H1 (cell line): Measurements from ENCODE around the gene NSUN2. TPM values are rescaled to one million over a fixed set of nuclear protein-coding genes. Genes with fewer than 3 reads are reported as not detected.

Source experiments
- CTCF ChIA-PET: fragments of 300-600 bp; sonication (Branson Sonifier 250); formaldehyde crosslinking; loops from one replicate; lab custom pipeline; 2021; ENCODE audit not compliant: partially characterized antibody; lab: Charles Lee
- POLR2A ChIA-PET: fragments of 300-600 bp; sonication (Branson Sonifier 250); formaldehyde crosslinking; loops from one replicate; lab custom pipeline; 2021; ENCODE audit warnings: inconsistent platforms; ENCODE audit not compliant: partially characterized antibody; lab: Charles Lee
- DNase-seq, 2 experiments: peaks; one replicate each; pipeline versions ENCODE4 v3.0.0 to v3.0.0-alpha.2; 2010 to 2022; ENCODE audit warnings: low spot score in 2 of 2, low read depth in 1 of 2, mixed read lengths in 1 of 2
- FAIRE-seq: peaks from 2 replicates; lab custom pipeline; 2011; peaks lifted over from hg19 to GRCh38; lab: Jason Lieb, UNC
- H2AFZ ChIP-seq: 2 replicates; pipeline ENCODE4 v1.8.1; 2012; ENCODE audit warnings: low read length, inconsistent platforms
- H2AK5ac ChIP-seq: 2 replicates; pipeline ENCODE4 v1.6.1; 2013; ENCODE audit warnings: low read depth, low read length
- H2BK120ac ChIP-seq: replicated peaks from 2 replicates; pipeline ENCODE3; 2013; ENCODE audit warnings: low read depth, low read length, inconsistent platforms
- H2BK12ac ChIP-seq: 2 replicates; pipeline ENCODE4 v1.6.1; 2013; ENCODE audit warnings: low read depth, low read length
- H2BK15ac ChIP-seq: 2 replicates; pipeline ENCODE4 v1.6.1; 2013; ENCODE audit warnings: low read length
- H2BK20ac ChIP-seq: 2 replicates; pipeline ENCODE4 v1.6.1; 2013; ENCODE audit warnings: low read length
- H2BK5ac ChIP-seq: 2 replicates; pipeline ENCODE4 v1.6.1; 2013; ENCODE audit warnings: low read depth, low read length
- H3K14ac ChIP-seq: 2 replicates; pipeline ENCODE4 v1.6.1; 2013; ENCODE audit warnings: inconsistent platforms; ENCODE audit not compliant: insufficient read length
- H3K18ac ChIP-seq: 2 replicates; pipeline ENCODE4 v1.6.1; 2013; ENCODE audit warnings: low read length; ENCODE audit errors: extremely low read depth
- H3K23ac ChIP-seq: 2 replicates; pipeline ENCODE4 v1.6.1; 2013; ENCODE audit warnings: inconsistent platforms; ENCODE audit not compliant: insufficient read length
- H3K23me2 ChIP-seq: 2 replicates; pipeline ENCODE4 v1.6.1; 2013; ENCODE audit warnings: low read depth, low read length
- H3K27ac ChIP-seq: 2 replicates; pipeline ENCODE4 v1.6.1; 2011; ENCODE audit warnings: low read depth, low read length, inconsistent platforms
- H3K27me3 ChIP-seq, 4 experiments: replicated peaks in 1 of 4; 1 replicate in 1 of 4; 2 replicates in 3 of 4; pipeline versions ENCODE4 v1.6.1 to v1.8.1; 2011 to 2013; ENCODE audit warnings: low read length in 3 of 4, mild to moderate bottlenecking in 3 of 4, inconsistent platforms in 2 of 4, mixed read lengths in 2 of 4, moderate library complexity in 1 of 4; ENCODE audit not compliant: control insufficient read depth in 3 of 4, insufficient read depth in 3 of 4; ENCODE audit errors: extremely low read depth in 1 of 4
- H3K36me3 ChIP-seq, 4 experiments: 2 replicates each; pipeline versions ENCODE4 v1.6.1 to v1.8.1; 2011 to 2013; ENCODE audit warnings: mild to moderate bottlenecking in 4 of 4, low read length in 3 of 4, moderate library complexity in 2 of 4, control low read depth in 1 of 4, inconsistent platforms in 1 of 4; ENCODE audit not compliant: insufficient read depth in 4 of 4, control insufficient read depth in 2 of 4
- H3K4ac ChIP-seq: replicated peaks from 2 replicates; pipeline ENCODE3; 2013; ENCODE audit warnings: low read length, low read depth, mixed read lengths, inconsistent platforms; ENCODE audit not compliant: insufficient read length
- H3K4me1 ChIP-seq, 4 experiments: replicated peaks in 1 of 4; 1 replicate in 1 of 4; 2 replicates in 3 of 4; pipeline versions ENCODE4 v1.6.1 to v1.8.1; 2011 to 2013; ENCODE audit warnings: low read length in 3 of 4, inconsistent platforms in 2 of 4, mixed read lengths in 1 of 4; ENCODE audit not compliant: insufficient read depth in 4 of 4, control insufficient read depth in 3 of 4
- H3K4me2 ChIP-seq, 2 experiments: 2 replicates each; pipeline versions ENCODE4 v1.6.1 to v1.8.1; 2011 to 2013; ENCODE audit warnings: low read depth in 2 of 2, low read length in 2 of 2, control low read depth in 1 of 2, inconsistent platforms in 1 of 2, mild to moderate bottlenecking in 1 of 2; ENCODE audit not compliant: insufficient read depth in 1 of 2
- H3K4me3 ChIP-seq, 4 experiments: fragments of 200-600, 300-600 bp in 1 of 4; sonication (generic), shearing (Covaris generic), sonication (Bioruptor Twin) in 1 of 4; 2 replicates each; pipeline versions ENCODE4 v1.5.1 to v1.8.1; 2011 to 2016; ENCODE audit warnings: low read length in 4 of 4, low read depth in 3 of 4, control low read depth in 2 of 4, inconsistent platforms in 2 of 4, mild to moderate bottlenecking in 2 of 4, mixed read lengths in 1 of 4, moderate library complexity in 1 of 4; ENCODE audit not compliant: insufficient read depth in 2 of 4; ENCODE audit errors: extremely low read depth in 1 of 4
- H3K56ac ChIP-seq: replicated peaks from 2 replicates; pipeline ENCODE3; 2013; ENCODE audit warnings: low read depth, mild to moderate bottlenecking, mixed read lengths, low read length, inconsistent platforms; ENCODE audit not compliant: insufficient read length
- H3K79me1 ChIP-seq: 2 replicates; pipeline ENCODE4 v1.6.1; 2013; ENCODE audit warnings: low read depth, low read length, control low read depth
- H3K79me2 ChIP-seq, 2 experiments: 2 replicates each; pipeline versions ENCODE4 v1.6.1 to v1.8.1; 2012 to 2013; ENCODE audit warnings: low read length in 2 of 2, mild to moderate bottlenecking in 2 of 2, inconsistent platforms in 1 of 2; ENCODE audit not compliant: insufficient read depth in 2 of 2, control insufficient read depth in 1 of 2
- H3K9ac ChIP-seq, 4 experiments: replicated peaks in 1 of 4; 1 replicate in 1 of 4; 2 replicates in 3 of 4; pipeline versions ENCODE4 v1.6.1 to v1.8.1; 2011 to 2013; ENCODE audit warnings: low read depth in 3 of 4, low read length in 3 of 4, control low read depth in 2 of 4, mild to moderate bottlenecking in 2 of 4, moderate library complexity in 2 of 4, inconsistent platforms in 1 of 4; ENCODE audit errors: extremely low read depth in 1 of 4
- H3K9me3 ChIP-seq, 2 experiments: 2 replicates each; pipeline versions ENCODE4 v1.6.1 to v1.8.1; 2012 to 2013; ENCODE audit warnings: mild to moderate bottlenecking in 2 of 2, moderate library complexity in 2 of 2, control low read depth in 1 of 2, inconsistent platforms in 1 of 2, low read depth in 1 of 2, low read length in 1 of 2, mixed read lengths in 1 of 2; ENCODE audit not compliant: insufficient read depth in 2 of 2
- H4K20me1 ChIP-seq, 2 experiments: replicated peaks in 1 of 2; 2 replicates each; pipeline versions ENCODE3 to v1.8.1; 2011 to 2013; ENCODE audit warnings: inconsistent platforms in 2 of 2, low read length in 2 of 2, mild to moderate bottlenecking in 1 of 2; ENCODE audit not compliant: insufficient read depth in 2 of 2, control insufficient read depth in 1 of 2
- H4K5ac ChIP-seq: 2 replicates; pipeline ENCODE4 v1.6.1; 2013; ENCODE audit warnings: low read length, low read depth, mixed read lengths, inconsistent platforms; ENCODE audit not compliant: insufficient read length
- H4K8ac ChIP-seq: 2 replicates; pipeline ENCODE4 v1.8.0; 2013; ENCODE audit warnings: mild to moderate bottlenecking, moderate library complexity, low read length, inconsistent platforms; ENCODE audit not compliant: insufficient read depth; ENCODE audit errors: extremely low read depth
- H4K91ac ChIP-seq: replicated peaks from 2 replicates; pipeline ENCODE3; 2013; ENCODE audit warnings: low read length, mixed read lengths, inconsistent platforms; ENCODE audit not compliant: insufficient read length
- BACH1 ChIP-seq: IDR thresholded peaks from 2 replicates; pipeline ENCODE4 v1.6.1; 2012; ENCODE audit warnings: low read length, improper control_type of control experiment
- BCL11A ChIP-seq, 2 experiments: IDR thresholded peaks; one replicate each; pipeline ENCODE4 v1.6.1; 2011; ENCODE audit warnings: low read depth in 2 of 2, low read length in 2 of 2, mild to moderate bottlenecking in 2 of 2
- EGR1 ChIP-seq: IDR thresholded peaks from 2 replicates; pipeline ENCODE4 v1.6.1; 2011; ENCODE audit warnings: low read depth, low read length, borderline replicate concordance
- NRF1 ChIP-seq: IDR thresholded peaks from 2 replicates; pipeline ENCODE4 v1.6.1; 2011; ENCODE audit warnings: mild to moderate bottlenecking, low read depth, low read length, improper control_type of control experiment
- RBBP5 ChIP-seq: IDR thresholded peaks from 2 replicates; pipeline ENCODE4 v1.7.1; 2012; ENCODE audit warnings: low read depth, mild to moderate bottlenecking, inconsistent platforms, low read length, moderate library complexity, borderline replicate concordance
- SIN3A ChIP-seq, 2 experiments: IDR thresholded peaks in 1 of 2; conservative IDR thresholded peaks in 1 of 2; 2 replicates each; pipeline ENCODE4 v1.6.1; 2011 to 2012; ENCODE audit warnings: low read length in 2 of 2, improper control_type of control experiment in 1 of 2, low read depth in 1 of 2, mild to moderate bottlenecking in 1 of 2
- SIRT6 ChIP-seq: IDR thresholded peaks from one replicate; pipeline ENCODE4 v1.7.1; 2012; ENCODE audit warnings: low read length, inconsistent platforms
- SRF ChIP-seq: IDR thresholded peaks from 2 replicates; pipeline ENCODE4 v1.6.1; 2011; ENCODE audit warnings: mild to moderate bottlenecking, low read depth, low read length, moderate library complexity
- TAF7 ChIP-seq: optimal IDR thresholded peaks from 2 replicates; pipeline ENCODE3; 2011; ENCODE audit warnings: low read depth, mild to moderate bottlenecking, inconsistent platforms, low read length, moderate library complexity, borderline replicate concordance
- TCF12 ChIP-seq: IDR thresholded peaks from 2 replicates; pipeline ENCODE4 v1.6.1; 2011; ENCODE audit warnings: low read depth, mild to moderate bottlenecking, low read length
- WGBS, 2 experiments: shearing (Covaris generic) in 1 of 2; methylation state at CpG; one replicate each; pipeline versions ENCODE4 v1.1.6 to v1.1.7; 2013 to 2015; ENCODE audit warnings: low lambda C conversion rate in 2 of 2, mixed read lengths in 2 of 2, inconsistent platforms in 1 of 2, low coverage in 1 of 2, missing lambda C conversion rate in 1 of 2; ENCODE audit not compliant: insufficient replicate concordance in 2 of 2, insufficient coverage in 1 of 2, insufficient read length in 1 of 2; ENCODE audit errors: extremely low coverage in 1 of 2, missing lambda C conversion rate in 1 of 2; 5-methylcytosine and 5-hydroxymethylcytosine counted together
- polyA plus RNA-seq, 7 experiments: library from polyadenylated mRNA; depleted of rRNA in 3 of 7; stranded (reverse) in 5 of 7; unstranded in 2 of 7; fragments of >200 nt in 5 of 7; fragments of 200-250 nt in 2 of 7; gene quantifications; 1 replicate in 5 of 7; 2 replicates in 1 of 7; 4 replicates in 1 of 7; pipeline versions ENCODE4 v1.2.1 to v1.2.3, GENCODE V29; 2011 to 2013; ENCODE audit warnings: missing spikeins in 2 of 7, mixed read lengths in 2 of 7
- total RNA-seq: library from RNA; stranded (reverse); fragmentation: NEBNext Ultra II Directional; extraction: Animal tissue kit (Norgen Biotek cat#: 25700); gene quantifications from 2 replicates; pipeline ENCODE4 v1.2.1, GENCODE V29; 2021
- TF ChIP-seq, protein P1 (sequence below): IDR thresholded peaks from 2 replicates; pipeline ENCODE4 v1.6.1; 2011; ENCODE audit warnings: low read depth, mild to moderate bottlenecking, low read length; ENCODE audit not compliant: insufficient read depth
- TF ChIP-seq, protein P2 (sequence below): IDR thresholded peaks from 2 replicates; pipeline ENCODE4 v1.6.1; 2012; ENCODE audit warnings: low read length, inconsistent platforms

NSUN2 gene
- total and polyA plus RNA-seq, 2 of the 8 experiments (the other 6 are each of a cell fraction or from before 2014, with no cell fraction given) = 47.3 to 94.7 TPM

DNA sequence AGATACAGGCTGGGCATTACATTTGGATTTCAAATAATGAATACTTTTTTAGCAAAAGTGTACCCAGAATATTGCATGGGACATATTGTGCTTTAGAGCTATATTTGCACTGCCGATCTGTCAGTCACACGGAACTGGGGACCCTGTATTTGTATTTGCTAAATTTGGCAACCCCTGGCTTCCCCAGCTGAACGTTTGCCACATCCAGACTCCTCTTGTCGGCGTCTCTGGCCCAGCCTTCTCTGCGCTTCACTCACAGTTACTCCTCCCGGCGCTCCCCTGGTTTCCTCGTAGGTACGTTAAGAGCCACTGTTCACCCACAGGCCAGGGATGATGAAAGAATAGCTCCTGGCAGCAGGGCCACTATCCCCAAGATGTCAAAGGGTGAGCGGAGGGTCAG is 58.7 kb downstream of the NSUN2 start:
- no peak overlapping the region for H3K18ac ChIP-seq
- H3K23me2 ChIP-seq = peaks cover 3% of the 10 kb centered on the region; the same call in 1 of the 2 replicates
- H4K91ac ChIP-seq = no peak overlapping the region
- no peak overlapping the region for H3K27ac ChIP-seq
- no peaks in the 10 kb centered on the region for H3K79me2 ChIP-seq
- H3K4me2 ChIP-seq = no peak overlapping the region
- no peak overlapping the region for H3K4me3 ChIP-seq
- H2AK5ac ChIP-seq = no peak overlapping the region
- H3K9ac ChIP-seq = no peak overlapping the region
- no peak overlapping the region for H3K56ac ChIP-seq
- H2BK120ac ChIP-seq = no peak overlapping the region
- H3K79me1 ChIP-seq = no peaks in the 10 kb centered on the region
- no peaks in the 10 kb centered on the region for H4K20me1 ChIP-seq
- no peak overlapping the region for H2BK20ac ChIP-seq
- DNase-seq (no peak), FAIRE-seq (no peak)
- POLR2A ChIA-PET = interaction anchor here (1.6 kb wide), 1 partner anchor 9 kb away, joined by 4 read pairs; no protein-coding TSS in a partner anchor
- H2BK5ac ChIP-seq = no peak overlapping the region
- H3K9me3 ChIP-seq = peaks cover 6 to 9% of the 10 kb centered on the region in 2 experiments; a peak in 2 of 4 replicates
- whole genome bisulfite sequencing, 2 experiments = 90% methylated on average over 7 of the region's 11 CpGs; no CpG with 5 or more reads in 1 of the 2 experiments
- H3K4ac ChIP-seq = no peak overlapping the region
- no peak overlapping the region for H2BK12ac ChIP-seq
- H2BK15ac ChIP-seq = no peak overlapping the region
- CTCF ChIA-PET = interaction anchor here (0.5 to 2.7 kb wide), 11 partner anchors 8 to 1077 kb away, joined by 3 to 9 read pairs (median 3); no protein-coding TSS in a partner anchor
- no peak overlapping the region for H2AFZ ChIP-seq
- H3K4me1 ChIP-seq = no peaks in the 10 kb centered on the region; a peak in 1 of 7 replicates
- no peak overlapping the region for H4K5ac ChIP-seq
- H3K36me3 ChIP-seq = no peaks in the 10 kb centered on the region
- H4K8ac ChIP-seq = no peak overlapping the region
- H3K23ac ChIP-seq = no peak overlapping the region
- H3K27me3 ChIP-seq = no peaks in the 10 kb centered on the region
- no peak overlapping the region for H3K14ac ChIP-seq
- TF ChIP-seq TAF7 (no peak), SIRT6 (no peak), SRF (no peak), NRF1 (no peak), BCL11A (IDR thresholded peaks at IDR 0.05; ENCODE audit: low read depth in 2 of 2, low read length in 2 of 2) (no peak), RBBP5 (no peak), SIN3A (conservative IDR thresholded peaks at IDR 0.05 in 1 of 2, IDR thresholded peaks at IDR 0.05 in 1 of 2; ENCODE audit: low read depth in 1 of 2, low read length in 2 of 2) (no peak), BACH1 (no peak), EGR1 (no peak), TCF12 (no peak)
- TF ChIP-seq, protein P1, sequence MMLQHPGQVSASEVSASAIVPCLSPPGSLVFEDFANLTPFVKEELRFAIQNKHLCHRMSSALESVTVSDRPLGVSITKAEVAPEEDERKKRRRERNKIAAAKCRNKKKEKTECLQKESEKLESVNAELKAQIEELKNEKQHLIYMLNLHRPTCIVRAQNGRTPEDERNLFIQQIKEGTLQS = no peak
- TF ChIP-seq, protein P2, sequence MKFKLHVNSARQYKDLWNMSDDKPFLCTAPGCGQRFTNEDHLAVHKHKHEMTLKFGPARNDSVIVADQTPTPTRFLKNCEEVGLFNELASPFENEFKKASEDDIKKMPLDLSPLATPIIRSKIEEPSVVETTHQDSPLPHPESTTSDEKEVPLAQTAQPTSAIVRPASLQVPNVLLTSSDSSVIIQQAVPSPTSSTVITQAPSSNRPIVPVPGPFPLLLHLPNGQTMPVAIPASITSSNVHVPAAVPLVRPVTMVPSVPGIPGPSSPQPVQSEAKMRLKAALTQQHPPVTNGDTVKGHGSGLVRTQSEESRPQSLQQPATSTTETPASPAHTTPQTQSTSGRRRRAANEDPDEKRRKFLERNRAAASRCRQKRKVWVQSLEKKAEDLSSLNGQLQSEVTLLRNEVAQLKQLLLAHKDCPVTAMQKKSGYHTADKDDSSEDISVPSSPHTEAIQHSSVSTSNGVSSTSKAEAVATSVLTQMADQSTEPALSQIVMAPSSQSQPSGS = no peak
